Testis (tissue), 3 donors: Measurements from ENCODE around the gene TMEM132A. TPM values are rescaled to one million over a fixed set of nuclear protein-coding genes. Genes with fewer than 3 reads are reported as not detected.
A peak's percentile ranks its signal among the peaks of the same experiment; 100 is the strongest.

Source experiments
- DNase-seq: peaks from one replicate; pipeline ENCODE4 v3.0.0-alpha.2; 2019
- H3K27ac ChIP-seq, 2 donors: fragments of 200-600 bp; sonication (generic); one replicate each; pipeline ENCODE4 v1.5.1; 2019
- H3K27me3 ChIP-seq: fragments of 200-600 bp; sonication (generic); one replicate; pipeline ENCODE4 v1.5.1; 2019
- H3K36me3 ChIP-seq: fragments of 200-600 bp; sonication (generic); one replicate; pipeline ENCODE4 v1.5.1; 2017; ENCODE audit warnings: low read depth; ENCODE audit errors: missing control alignments
- H3K4me1 ChIP-seq: fragments of 200-600 bp; sonication (generic); one replicate; pipeline ENCODE4 v1.5.1; 2019
- H3K4me3 ChIP-seq, 2 donors: fragments of 200-600 bp; sonication (generic); one replicate each; pipeline ENCODE4 v1.5.1; 2017 to 2019
- H3K9me3 ChIP-seq: fragments of 200-600 bp; sonication (generic); one replicate; pipeline ENCODE4 v1.5.1; 2017
- CTCF ChIP-seq, 3 experiments: fragments of 450-650 bp in 2 of 3; fragments of 200-600 bp in 1 of 3; sonication (generic) in 1 of 3; IDR thresholded peaks; one replicate each; pipeline ENCODE4 v1.5.1; 2016 to 2019; ENCODE audit warnings: antibody characterized with exemption in 3 of 3, mild to moderate bottlenecking in 2 of 3, moderate library complexity in 1 of 3
- POLR2A ChIP-seq: fragments of 450-650 bp; IDR thresholded peaks from one replicate; pipeline ENCODE4 v1.6.1; 2017; ENCODE audit warnings: antibody characterized with exemption, mild to moderate bottlenecking, moderate library complexity
- WGBS, 2 donors: methylation state at CpG; one replicate each; pipeline ENCODE4 v1.1.5; 2018; 5-methylcytosine and 5-hydroxymethylcytosine counted together
- intact Hi-C: fragments of 100-400 bp; cut with DNase I; formaldehyde crosslinking; loops from one replicate; pipeline ENCODE4 v1.15.1; 2023; ENCODE audit warnings: low total_unique reads
- polyA plus RNA-seq: library from polyadenylated mRNA; stranded (reverse); fragments of 350-450 nt; fragmentation: Illumina TruSeq; extraction: RNeasy Lipid Tissue Mini Kit (QIAGEN cat#74804); gene quantifications from one replicate; pipeline ENCODE4 v1.2.3, GENCODE V29; 2014; ENCODE audit warnings: low read depth, low replicate concordance; ENCODE audit not compliant: insufficient read depth
- total RNA-seq, 2 donors: library from RNA; depleted of rRNA; stranded (reverse); fragments of >200 nt; gene quantifications; one replicate each; pipeline ENCODE4 v1.2.3, GENCODE V29; 2016

Gene TMEM132A
- total and polyA plus RNA-seq, 3 donors from 2014 or later, result 17.8 to 39.0 (median 21.7) TPM

- Histone ChIP-seq H3K4me1 (no peaks in the 10 kb centered on the region), H3K9me3 (no peaks in the 10 kb centered on the region), H3K4me3 (no peak overlapping the region), H3K36me3 (no peaks in the 10 kb centered on the region), H3K27ac (no peak overlapping the region), H3K27me3 (no peaks in the 10 kb centered on the region)
- intact Hi-C loops, result no loop called here
- no peak for DNase-seq
- WGBS, 2 donors, result 48 to 58% methylated on average over 5 of the region's 5 CpGs
- no peak for TF ChIP-seq POLR2A
- TF ChIP-seq CTCF (IDR thresholded peaks at IDR 0.05), result no peak
Measured at GRCh38 chr11:60890696-60891095, 33.6 kb upstream of the TMEM132A start.

- WGBS, 2 donors, result 56 to 71% methylated on average over 6 to 7 of the region's 7 CpGs
- TF ChIP-seq POLR2A, result no peak
- Histone ChIP-seq H3K9me3 (no peaks in the 10 kb centered on the region), H3K27ac (peak overlapping the region; percentile 2 to 38), H3K4me3 (no peak overlapping the region), H3K36me3 (no peaks in the 10 kb centered on the region), H3K27me3 (no peaks in the 10 kb centered on the region), H3K4me1 (no peaks in the 10 kb centered on the region)
- peak; percentile 72 for DNase-seq
- intact Hi-C loops, result no loop called here
Measured at GRCh38 chr11:60891103-60891741, 33.0 kb upstream of the TMEM132A start.

- DNase-seq, result no peak
- no peaks in the 10 kb centered on the region for H3K36me3 ChIP-seq
- no peak overlapping the region for H3K4me3 ChIP-seq
- H3K27me3 ChIP-seq, result no peaks in the 10 kb centered on the region
- no peaks in the 10 kb centered on the region for H3K4me1 ChIP-seq
- intact Hi-C loops, result loop anchor here (5.0 kb wide), 1 partner anchor 58 kb away; no protein-coding TSS in a partner anchor
- WGBS, 2 donors, result 83 to 88% methylated on average over 5 of the region's 5 CpGs
- H3K9me3 ChIP-seq, result no peaks in the 10 kb centered on the region
- no peak overlapping the region for H3K27ac ChIP-seq
- TF ChIP-seq POLR2A, result no peak
- TF ChIP-seq CTCF (IDR thresholded peaks at IDR 0.05), result no peak
Measured at GRCh38 chr11:60895687-60896086, 28.6 kb upstream of the TMEM132A start.

GRCh38 chr11:60897496-60897895 lies 26.8 kb upstream of the TMEM132A start:
- no peaks in the 10 kb centered on the region for H3K4me1 ChIP-seq
- H3K27ac ChIP-seq, result no peak overlapping the region
- no peak overlapping the region for H3K4me3 ChIP-seq
- intact Hi-C loops, result loop anchor here (5.0 kb wide), 1 partner anchor 60 kb away; no protein-coding TSS in a partner anchor
- H3K36me3 ChIP-seq, result no peaks in the 10 kb centered on the region
- H3K27me3 ChIP-seq, result no peaks in the 10 kb centered on the region
- TF ChIP-seq POLR2A (no peak), CTCF (IDR thresholded peaks at IDR 0.05) (no peak)
- DNase-seq, result no peak
- H3K9me3 ChIP-seq, result no peaks in the 10 kb centered on the region
- 91 to 92% methylated on average over 4 of the region's 4 CpGs for WGBS, 2 donors

GRCh38 chr11:60899046-60899936 lies 25.0 kb upstream of the TMEM132A start:
- Histone ChIP-seq H3K4me3 (no peak overlapping the region), H3K36me3 (no peaks in the 10 kb centered on the region), H3K27ac (no peak overlapping the region), H3K4me1 (no peaks in the 10 kb centered on the region), H3K9me3 (no peaks in the 10 kb centered on the region), H3K27me3 (no peaks in the 10 kb centered on the region)
- TF ChIP-seq CTCF (IDR thresholded peaks at IDR 0.05) (peak; percentile 85 to 93 (median 92)), POLR2A (no peak)
- intact Hi-C loops, result loop anchor here (5.0 kb wide), 1 partner anchor 62 kb away; no protein-coding TSS in a partner anchor
- 67 to 69% methylated on average over 12 of the region's 12 CpGs for WGBS, 2 donors
- peak; percentile 57 for DNase-seq
